HEK293 (cell line): ENCODE measurements around the gene GAB3.

ENCODE experiments used
- ZNF274 ChIP-seq, 2 experiments: fragments of 200-500 bp in 1 of 2; fragments of 450-650 bp in 1 of 2; sonication (Bioruptor generic) in 1 of 2; formaldehyde crosslinking in 1 of 2; IDR thresholded peaks; 2 replicates each; pipeline versions ENCODE4 v1.5.1 to v1.6.1; 2014 to 2016; ENCODE audit warnings: borderline replicate concordance in 1 of 2, inconsistent platforms in 1 of 2, low read length in 1 of 2, missing biosample characterization in 1 of 2, missing genetic modification characterization in 1 of 2
- TF ChIP-seq, protein P1 (sequence below): fragments of 450-650 bp; formaldehyde crosslinking; IDR thresholded peaks from 2 replicates; pipeline ENCODE4 v1.5.1; 2016; ENCODE audit warnings: missing biosample characterization, missing genetic modification characterization

DNA sequence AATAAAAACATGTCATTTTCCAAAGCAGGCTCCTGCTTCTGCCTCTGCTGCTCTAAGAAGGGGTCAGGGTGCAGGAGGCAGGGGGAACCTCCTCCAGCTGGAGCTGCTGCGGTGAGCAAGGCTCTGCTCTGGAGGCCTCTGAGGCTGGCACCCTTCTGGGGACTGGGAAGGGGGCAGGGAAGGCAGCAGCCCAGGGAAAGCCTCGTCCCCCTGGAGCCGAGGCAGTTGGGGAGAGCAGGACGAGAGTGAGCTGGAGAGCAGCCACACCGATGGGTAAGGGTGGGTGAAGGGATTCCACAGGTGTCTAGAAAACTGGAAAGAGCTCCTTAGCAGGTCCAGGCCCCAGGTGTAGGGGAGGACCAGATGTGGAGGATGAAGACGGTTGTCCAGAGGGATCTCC is 95.5 kb downstream of the GAB3 start:
- TF ChIP-seq ZNF274 (IDR thresholded peaks at IDR 0.05; ENCODE audit: low read length) (no peak), ZNF274 (tag by site-specific recombination; IDR thresholded peaks at IDR 0.05; ENCODE audit: borderline replicate concordance) (no peak)
- TF ChIP-seq, protein P1, sequence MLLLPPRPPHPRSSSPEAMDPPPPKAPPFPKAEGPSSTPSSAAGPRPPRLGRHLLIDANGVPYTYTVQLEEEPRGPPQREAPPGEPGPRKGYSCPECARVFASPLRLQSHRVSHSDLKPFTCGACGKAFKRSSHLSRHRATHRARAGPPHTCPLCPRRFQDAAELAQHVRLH = no peak
